ENCODE results near the gene ADORA1. TPM values are rescaled to one million over a fixed set of nuclear protein-coding genes. Genes with fewer than 3 reads are reported as not detected.

The ADORA1 gene
- total RNA-seq, 2 donors from 2014 or later: 0.15 to 0.18 TPM

DNA sequence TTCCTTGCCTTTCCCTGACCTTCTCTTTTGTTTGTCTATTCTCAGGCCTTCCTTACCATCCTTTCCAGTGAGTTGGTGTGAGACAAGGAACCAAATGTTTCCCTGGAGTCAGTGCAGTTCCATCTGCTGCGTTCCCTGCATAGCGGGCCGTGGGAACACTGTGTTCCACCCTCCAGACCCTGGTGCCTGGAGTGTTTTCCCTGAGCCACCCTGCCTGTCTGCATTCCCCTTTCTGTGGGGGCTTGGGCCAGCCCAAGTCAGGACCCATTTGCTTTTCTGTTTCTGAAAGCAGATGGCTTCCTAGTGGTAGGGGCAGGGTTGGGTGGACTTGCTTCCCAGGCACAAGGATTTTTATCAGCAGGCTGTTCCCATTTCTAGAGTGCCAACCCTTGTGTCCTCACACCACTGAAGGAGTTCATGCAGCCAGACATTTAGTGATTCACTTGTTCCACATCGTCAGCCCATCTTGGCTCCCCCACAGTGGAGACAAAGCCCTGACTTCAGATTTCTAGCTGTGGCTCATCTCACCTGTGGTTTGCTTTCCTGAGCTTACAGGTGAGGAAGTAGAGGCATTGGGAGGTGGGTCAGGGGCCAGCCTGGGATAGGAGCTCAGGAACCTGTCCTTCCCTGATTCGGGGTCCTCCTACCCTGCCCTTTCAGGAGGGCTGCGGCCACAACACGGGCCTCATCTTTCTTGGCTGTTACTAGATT, 27.6 kb upstream of the ADORA1 start:
- Mint-ChIP-seq H3K4me3 (no peak overlapping the region), H3K27ac (no peak overlapping the region), H3K27me3 (peaks cover 19% of the 10 kb centered on the region), H3K36me3 (ENCODE audit: low read depth) (no peaks in the 10 kb centered on the region), H3K4me1 (no peaks in the 10 kb centered on the region)
- H3K9me3 ChIP-seq (ENCODE audit: control insufficient read depth, low read length, poor library complexity, severe bottlenecking): peaks cover 4% of the 10 kb centered on the region
- DNase-seq (no peak), ATAC-seq (no peak)

- H3K4me3 Mint-ChIP-seq: no peak overlapping the region
- no peaks in the 10 kb centered on the region for H3K36me3 Mint-ChIP-seq (ENCODE audit: low read depth)
- no peak overlapping the region for H3K27ac Mint-ChIP-seq
- H3K4me1 Mint-ChIP-seq: no peaks in the 10 kb centered on the region
- peaks cover 4% of the 10 kb centered on the region for H3K9me3 ChIP-seq (ENCODE audit: control insufficient read depth, low read length, poor library complexity, severe bottlenecking)
- ATAC-seq: no peak
- H3K27me3 Mint-ChIP-seq: peaks cover 24% of the 10 kb centered on the region
- no peak for DNase-seq
These were observed 27.0 kb upstream of the ADORA1 start for GRCh38 chr1:203100516-203100869.

DNA sequence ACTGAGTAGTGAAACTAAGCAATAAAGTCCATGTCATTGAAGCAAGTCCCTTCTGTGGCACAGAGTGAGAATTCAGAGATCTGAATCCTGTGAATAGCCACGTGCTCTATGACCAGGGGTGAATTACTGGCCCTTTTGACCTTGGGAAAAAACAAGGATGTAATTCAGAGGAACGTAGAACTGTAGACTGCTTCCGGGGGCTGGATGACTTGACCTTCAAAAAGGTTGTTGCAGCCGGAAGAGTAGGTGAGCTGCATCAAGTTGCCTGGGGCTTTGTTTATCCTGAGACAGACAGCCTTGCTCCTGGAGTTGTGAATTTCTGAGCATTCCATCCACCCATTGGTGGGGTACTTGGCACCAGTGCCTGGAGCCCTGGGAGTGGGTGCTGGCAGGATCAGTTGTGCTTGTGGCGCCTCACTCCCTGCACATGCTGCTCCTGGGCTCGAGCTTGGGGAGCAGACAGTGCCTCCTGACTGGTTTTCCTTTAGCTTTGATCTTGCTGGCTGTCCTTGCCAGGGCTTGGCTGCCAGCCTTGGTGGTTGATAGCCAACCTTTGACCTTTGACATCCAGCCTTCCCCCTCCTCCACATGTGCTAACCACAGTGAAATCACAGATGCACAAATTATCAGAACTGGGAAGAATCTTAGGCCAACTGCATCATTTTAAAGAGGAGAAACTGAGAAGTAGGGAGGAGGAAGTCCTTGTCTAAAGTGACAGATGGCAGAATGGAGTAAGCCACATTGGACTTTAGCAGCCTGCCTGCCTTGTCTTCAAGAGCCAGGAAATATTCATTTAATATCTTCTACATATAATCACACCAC, 25.5 kb upstream of the ADORA1 start:
- no peaks in the 10 kb centered on the region for H3K36me3 Mint-ChIP-seq (ENCODE audit: low read depth)
- H3K27ac Mint-ChIP-seq: no peak overlapping the region
- H3K4me3 Mint-ChIP-seq: no peak overlapping the region
- H3K9me3 ChIP-seq (ENCODE audit: control insufficient read depth, low read length, poor library complexity, severe bottlenecking): no peaks in the 10 kb centered on the region
- peaks cover 31% of the 10 kb centered on the region for H3K27me3 Mint-ChIP-seq
- DNase-seq (no peak), ATAC-seq (no peak)
- no peaks in the 10 kb centered on the region for H3K4me1 Mint-ChIP-seq

- no peaks in the 10 kb centered on the region for H3K9me3 ChIP-seq (ENCODE audit: control insufficient read depth, low read length, poor library complexity, severe bottlenecking)
- DNase-seq (no peak), ATAC-seq (no peak)
- peaks cover 43% of the 10 kb centered on the region for H3K27me3 Mint-ChIP-seq
- H3K27ac Mint-ChIP-seq: no peak overlapping the region
- no peak overlapping the region for H3K4me3 Mint-ChIP-seq
- H3K36me3 Mint-ChIP-seq (ENCODE audit: low read depth): peaks cover 4% of the 10 kb centered on the region
- no peaks in the 10 kb centered on the region for H3K4me1 Mint-ChIP-seq
These were observed 24.3 kb upstream of the ADORA1 start for GRCh38 chr1:203103216-203103615.

GRCh38 chr1:203103829-203104495, 23.6 kb upstream of the ADORA1 start:
- H3K9me3 ChIP-seq (ENCODE audit: control insufficient read depth, low read length, poor library complexity, severe bottlenecking): no peaks in the 10 kb centered on the region
- no peak overlapping the region for H3K27ac Mint-ChIP-seq
- DNase-seq (no peak), ATAC-seq (no peak)
- no peak overlapping the region for H3K4me3 Mint-ChIP-seq
- peaks cover 4% of the 10 kb centered on the region for H3K36me3 Mint-ChIP-seq (ENCODE audit: low read depth)
- H3K4me1 Mint-ChIP-seq: no peaks in the 10 kb centered on the region
- H3K27me3 Mint-ChIP-seq: peaks cover 50% of the 10 kb centered on the region

DNA sequence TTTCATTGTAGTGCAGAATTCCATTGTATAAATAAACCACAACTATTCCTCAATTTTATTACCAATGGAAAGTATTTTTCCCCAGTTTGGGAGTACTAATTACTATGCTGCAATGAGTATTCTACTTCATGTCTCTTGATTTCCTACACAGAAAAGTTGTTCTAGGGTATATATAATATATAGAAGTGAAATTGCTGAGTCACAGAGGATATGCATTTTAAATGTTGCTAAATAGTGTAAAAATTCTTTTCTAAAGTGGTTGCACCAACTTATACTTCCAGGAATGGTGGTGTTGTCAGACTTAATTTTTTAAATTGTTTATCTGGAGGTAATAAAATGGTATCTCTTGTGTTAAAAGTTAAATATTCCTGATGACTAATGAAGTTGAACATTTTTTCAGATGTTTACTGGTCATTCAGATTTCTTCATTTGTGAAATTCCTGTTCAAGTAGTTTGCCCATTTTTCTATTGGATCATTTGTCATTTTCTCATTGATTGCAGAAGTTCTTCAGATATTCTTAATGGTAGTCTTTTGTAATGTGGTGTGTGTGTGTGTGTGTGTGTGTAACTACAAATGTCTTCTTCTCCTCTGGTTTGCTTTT, 22.6 kb upstream of the ADORA1 start:
- Mint-ChIP-seq H3K4me1 (no peaks in the 10 kb centered on the region), H3K27ac (no peak overlapping the region), H3K27me3 (peaks cover 56% of the 10 kb centered on the region), H3K36me3 (ENCODE audit: low read depth) (peaks cover 4% of the 10 kb centered on the region), H3K4me3 (no peak overlapping the region)
- no peak for DNase-seq
- H3K9me3 ChIP-seq (ENCODE audit: control insufficient read depth, low read length, poor library complexity, severe bottlenecking): no peaks in the 10 kb centered on the region
- ATAC-seq: no peak

DNA sequence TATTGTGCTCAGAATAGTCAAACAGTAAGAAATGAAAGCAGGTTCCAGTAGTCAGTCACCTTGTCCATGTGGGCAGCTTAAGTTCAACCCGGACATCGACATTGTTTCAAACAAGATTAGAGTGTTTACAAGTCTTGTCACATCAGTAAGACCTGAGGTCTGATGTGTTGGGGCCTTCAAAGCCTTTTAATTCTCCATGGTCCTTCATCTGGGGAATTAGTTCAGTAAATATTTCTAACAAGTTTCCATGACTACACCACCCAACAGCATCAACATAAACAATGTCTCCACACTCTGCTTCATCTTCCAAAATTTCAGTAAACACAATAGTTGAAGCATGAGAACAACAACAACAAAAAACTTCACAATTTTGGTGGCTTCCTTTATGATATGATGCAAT, 15.1 kb upstream of the ADORA1 start:
- no peaks in the 10 kb centered on the region for H3K9me3 ChIP-seq (ENCODE audit: control insufficient read depth, low read length, poor library complexity, severe bottlenecking)
- Mint-ChIP-seq H3K27ac (peak overlapping the region; percentile 32), H3K36me3 (ENCODE audit: low read depth) (peaks cover 2% of the 10 kb centered on the region), H3K4me3 (no peak overlapping the region), H3K4me1 (peaks cover 3% of the 10 kb centered on the region), H3K27me3 (peaks cover 50% of the 10 kb centered on the region)
- ATAC-seq (no peak), DNase-seq (no peak)

DNA sequence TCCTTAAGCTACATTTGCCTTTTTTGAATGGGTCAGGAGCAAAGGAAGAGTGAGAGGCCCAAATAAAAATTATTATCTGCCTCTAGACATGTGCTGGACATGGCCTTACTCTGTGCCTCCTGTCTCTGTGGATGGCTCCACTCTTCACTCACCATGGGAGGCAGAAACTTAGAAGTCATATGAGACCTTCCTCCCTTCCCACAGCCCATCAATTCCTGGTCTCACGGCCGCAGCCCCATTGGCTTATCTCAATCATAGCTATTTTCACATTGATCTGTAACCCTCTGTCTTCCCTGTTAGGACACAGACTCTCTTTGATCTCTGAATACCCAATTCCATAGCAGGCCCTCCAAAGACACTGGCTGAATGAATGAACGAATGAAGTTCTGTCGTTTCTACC, 14.2 kb upstream of the ADORA1 start:
- H3K9me3 ChIP-seq (ENCODE audit: control insufficient read depth, low read length, poor library complexity, severe bottlenecking): no peaks in the 10 kb centered on the region
- Mint-ChIP-seq H3K36me3 (ENCODE audit: low read depth) (no peaks in the 10 kb centered on the region), H3K27ac (no peak overlapping the region), H3K4me1 (peaks cover 3% of the 10 kb centered on the region), H3K27me3 (peaks cover 50% of the 10 kb centered on the region), H3K4me3 (no peak overlapping the region)
- ATAC-seq: no peak
- DNase-seq: no peak

DNA sequence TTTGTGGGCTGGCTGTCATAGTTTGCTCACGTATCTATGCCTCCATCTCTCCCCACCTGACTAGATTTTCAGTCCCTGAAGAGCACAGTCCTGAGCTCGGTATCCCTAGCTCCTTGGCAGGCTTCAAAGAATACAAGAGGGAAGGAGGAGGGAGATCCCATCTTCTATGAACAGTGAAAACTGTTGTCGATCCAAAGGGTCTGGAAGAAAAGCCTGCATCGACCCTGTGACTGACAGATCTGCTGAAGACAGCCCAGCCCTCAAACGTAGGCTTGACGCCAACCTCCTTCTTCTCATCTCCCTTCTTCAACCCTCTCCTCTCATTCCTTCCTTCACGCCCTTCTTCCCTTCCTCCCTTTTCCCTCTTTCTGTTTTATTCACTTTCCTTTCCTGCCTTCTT, 13.3 kb upstream of the ADORA1 start:
- H3K4me1 Mint-ChIP-seq: peaks cover 3% of the 10 kb centered on the region
- peaks cover 50% of the 10 kb centered on the region for H3K27me3 Mint-ChIP-seq
- no peaks in the 10 kb centered on the region for H3K9me3 ChIP-seq (ENCODE audit: control insufficient read depth, low read length, poor library complexity, severe bottlenecking)
- H3K27ac Mint-ChIP-seq: no peak overlapping the region
- H3K4me3 Mint-ChIP-seq: no peak overlapping the region
- H3K36me3 Mint-ChIP-seq (ENCODE audit: low read depth): no peaks in the 10 kb centered on the region
- ATAC-seq (no peak), DNase-seq (no peak)

DNA sequence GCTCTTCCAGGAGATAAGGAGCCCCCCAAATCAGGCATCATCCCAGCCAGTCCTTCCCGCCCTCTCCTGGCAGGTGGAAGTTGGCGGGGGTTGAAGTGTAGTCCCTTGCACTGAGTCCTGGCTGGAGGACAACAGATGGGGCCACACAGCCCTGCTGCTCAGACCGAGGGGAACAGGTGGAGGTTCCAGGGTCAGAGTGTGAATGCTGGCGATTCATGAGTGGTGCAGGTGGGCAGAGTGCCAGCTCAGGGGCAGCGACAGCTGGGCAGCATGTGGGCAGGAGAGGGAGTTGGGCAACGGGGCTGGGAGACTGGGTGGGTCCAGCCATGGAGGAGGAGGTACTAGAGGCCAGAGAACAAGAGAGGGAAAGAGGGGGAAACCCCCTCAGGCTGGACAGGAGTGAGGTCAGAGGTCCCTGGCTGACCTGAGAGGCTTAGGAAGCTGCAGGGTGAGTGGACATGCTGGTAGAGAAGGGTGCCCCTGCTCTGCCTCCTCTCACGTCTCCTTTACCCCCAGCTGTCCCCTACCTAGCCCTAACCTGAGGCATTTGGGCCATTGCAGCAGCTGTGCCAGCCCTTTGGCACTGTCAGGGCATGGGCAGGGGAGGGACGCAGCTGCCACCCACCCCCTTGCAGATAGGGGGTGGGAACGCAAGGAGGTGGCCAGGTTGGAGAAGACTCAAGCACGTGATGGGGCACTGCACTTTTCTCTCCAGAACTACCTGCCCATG, 11.3 kb upstream of the ADORA1 start:
- DNase-seq (no peak), ATAC-seq (no peak)
- no peak overlapping the region for H3K27ac Mint-ChIP-seq
- no peak overlapping the region for H3K4me3 Mint-ChIP-seq
- H3K27me3 Mint-ChIP-seq: peaks cover 61% of the 10 kb centered on the region
- H3K9me3 ChIP-seq (ENCODE audit: control insufficient read depth, low read length, poor library complexity, severe bottlenecking): no peaks in the 10 kb centered on the region
- peaks cover 3% of the 10 kb centered on the region for H3K4me1 Mint-ChIP-seq
- peaks cover 3% of the 10 kb centered on the region for H3K36me3 Mint-ChIP-seq (ENCODE audit: low read depth)

DNA sequence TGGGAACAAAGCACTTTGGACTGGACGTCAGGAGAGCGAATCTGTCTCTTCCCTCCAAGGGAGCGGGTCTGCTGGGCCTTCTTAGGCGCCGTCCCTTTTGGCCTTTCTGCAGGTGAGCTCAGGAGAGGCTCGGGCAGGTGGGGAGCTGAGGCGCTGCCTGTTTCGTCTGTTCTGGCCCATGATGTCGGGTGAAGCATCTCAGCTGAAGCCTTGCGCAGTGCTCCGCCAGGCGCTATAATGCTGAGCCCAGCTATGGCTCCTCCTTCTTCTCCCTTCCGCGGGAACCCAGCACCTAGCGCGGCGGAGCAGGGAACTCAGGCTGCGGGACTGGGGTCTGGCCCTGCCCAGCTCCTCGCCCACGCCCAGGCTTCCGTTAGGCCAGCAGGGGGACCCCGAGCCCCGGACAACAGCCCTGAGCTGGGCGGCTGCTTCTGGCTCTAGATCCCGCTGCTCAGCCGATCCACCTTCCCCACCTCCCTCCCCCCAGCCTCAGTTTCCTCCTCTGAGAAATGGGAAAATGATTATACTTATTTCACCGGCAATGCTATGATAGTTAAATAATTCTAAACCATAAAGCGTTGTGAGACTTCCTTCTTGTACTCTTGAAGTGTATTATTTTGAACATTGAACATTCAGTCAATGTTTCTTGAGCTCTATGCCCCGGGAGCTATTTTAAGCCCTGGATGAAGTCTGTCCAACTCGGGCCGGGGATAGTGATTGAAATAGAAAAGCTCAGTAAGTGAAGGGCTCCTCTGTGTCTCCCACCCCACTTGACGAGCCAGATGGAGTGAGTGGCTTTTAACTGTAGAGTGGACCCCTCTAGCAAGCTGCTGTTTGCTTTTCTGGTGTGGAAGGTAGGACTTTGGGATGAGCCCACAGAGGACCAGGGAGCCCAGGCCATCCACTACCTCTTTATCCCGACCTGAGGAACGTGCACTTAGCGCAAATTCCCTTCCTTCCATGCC, 9.6 kb upstream of the ADORA1 start:
- peaks cover 7% of the 10 kb centered on the region for H3K36me3 Mint-ChIP-seq (ENCODE audit: low read depth)
- H3K4me3 Mint-ChIP-seq: peak overlapping the region; percentile 31
- peaks cover 73% of the 10 kb centered on the region for H3K27me3 Mint-ChIP-seq
- no peak for ATAC-seq
- peaks cover 9% of the 10 kb centered on the region for H3K4me1 Mint-ChIP-seq
- no peaks in the 10 kb centered on the region for H3K9me3 ChIP-seq (ENCODE audit: control insufficient read depth, low read length, poor library complexity, severe bottlenecking)
- H3K27ac Mint-ChIP-seq: no peak overlapping the region
- no peak for DNase-seq
